Renal cortical epithelial cell (primary cell): ENCODE data around the gene FOLR2. TPM values are rescaled to one million over a fixed set of nuclear protein-coding genes. Genes with fewer than 3 reads are reported as not detected.
"Not testable (repeated sequence)": the region's sequence is repeated elsewhere in the genome, so short reads cannot be mapped to it uniquely, and the experiment has no call there.

Source experiments
- DNase-seq: peaks from one replicate; pipeline ENCODE4 v3.0.0-alpha.2; 2011; ENCODE audit warnings: low read depth
- total RNA-seq: library from RNA; depleted of rRNA; stranded (reverse); fragments of >200 nt; gene quantifications from 2 replicates; pipeline ENCODE4 v1.2.3, GENCODE V29; 2014

Gene FOLR2
- total RNA-seq, 1 donor from 2014 or later, result not detected

GRCh38 chr11:72240461-72241290, 24.1 kb downstream of the FOLR2 start:
- no peak for DNase-seq

- no peak for DNase-seq
Observed at GRCh38 chr11:72241291-72241781, 24.7 kb downstream of the FOLR2 start.

GRCh38 chr11:72242141-72242540, 25.5 kb downstream of the FOLR2 start:
- DNase-seq, result no peak

- no peak for DNase-seq
Observed at GRCh38 chr11:72243173-72244059, 26.8 kb downstream of the FOLR2 start.

- no peak for DNase-seq
Observed at GRCh38 chr11:72244060-72244360, 27.4 kb downstream of the FOLR2 start, which contains the start of gene PHOX2A. PHOX2A (minus strand) TSS chr11:72244176; CDS start chr11:72244004, 172 bp downstream.

- DNase-seq, result no peak
Observed at GRCh38 chr11:72244361-72245262, 28.0 kb downstream of the FOLR2 start.

GRCh38 chr11:72245263-72245816, 28.7 kb downstream of the FOLR2 start:
- no peak for DNase-seq

GRCh38 chr11:72247584-72247983, 31.0 kb downstream of the FOLR2 start:
- no peak for DNase-seq

GRCh38 chr11:72249961-72250360, 33.4 kb downstream of the FOLR2 start:
- DNase-seq, result no peak

- no peak for DNase-seq
Observed at GRCh38 chr11:72250661-72251464, 34.3 kb downstream of the FOLR2 start.

GRCh38 chr11:72251614-72252013, 35.0 kb downstream of the FOLR2 start:
- DNase-seq, result no peak

GRCh38 chr11:72253392-72253791, 36.8 kb downstream of the FOLR2 start:
- no peak for DNase-seq

GRCh38 chr11:72254299-72254993, 37.9 kb downstream of the FOLR2 start:
- no peak for DNase-seq

- DNase-seq, result no peak
Observed at GRCh38 chr11:72257570-72257969, 41.0 kb downstream of the FOLR2 start.

- no peak for DNase-seq
Observed at GRCh38 chr11:72259490-72259889, 42.9 kb downstream of the FOLR2 start.

- no peak for DNase-seq
Observed at GRCh38 chr11:72260574-72260973, 44.0 kb downstream of the FOLR2 start.

- peak; percentile 66 for DNase-seq
Observed at GRCh38 chr11:72263361-72263760, 46.8 kb downstream of the FOLR2 start.

- DNase-seq, result peak; percentile 23
Observed at GRCh38 chr11:72265951-72266350, 49.4 kb downstream of the FOLR2 start.

- not testable (repeated sequence) for DNase-seq
Observed at GRCh38 chr11:72266960-72267359, 50.4 kb downstream of the FOLR2 start.
